Measurements from ENCODE around the gene SH2D6. TPM values are rescaled to one million over a fixed set of nuclear protein-coding genes. Genes with fewer than 3 reads are reported as not detected.
A peak's percentile ranks its signal among the peaks of the same experiment; 100 is the strongest.

The SH2D6 gene
- total RNA-seq, 1 donor from 2014 or later: 1.2 TPM

GRCh38 chr2:85420536-85421259, 2.2 kb downstream of the SH2D6 start:
- peak; percentile 99 for DNase-seq (ENCODE audit: low read depth, low spot score)
- peak overlapping the region; percentile 31 for H3K27ac Mint-ChIP-seq (ENCODE audit: unreplicated experiment)
- no peaks in the 10 kb centered on the region for H3K9me3 Mint-ChIP-seq
- peaks cover 24% of the 10 kb centered on the region for H3K4me1 Mint-ChIP-seq
- H3K4me3 Mint-ChIP-seq: peak overlapping the region; percentile 85
- H3K27me3 Mint-ChIP-seq (ENCODE audit: low read depth): no peaks in the 10 kb centered on the region
- H3K36me3 Mint-ChIP-seq (ENCODE audit: low read depth): no peaks in the 10 kb centered on the region
- TF ChIP-seq, protein P1, sequence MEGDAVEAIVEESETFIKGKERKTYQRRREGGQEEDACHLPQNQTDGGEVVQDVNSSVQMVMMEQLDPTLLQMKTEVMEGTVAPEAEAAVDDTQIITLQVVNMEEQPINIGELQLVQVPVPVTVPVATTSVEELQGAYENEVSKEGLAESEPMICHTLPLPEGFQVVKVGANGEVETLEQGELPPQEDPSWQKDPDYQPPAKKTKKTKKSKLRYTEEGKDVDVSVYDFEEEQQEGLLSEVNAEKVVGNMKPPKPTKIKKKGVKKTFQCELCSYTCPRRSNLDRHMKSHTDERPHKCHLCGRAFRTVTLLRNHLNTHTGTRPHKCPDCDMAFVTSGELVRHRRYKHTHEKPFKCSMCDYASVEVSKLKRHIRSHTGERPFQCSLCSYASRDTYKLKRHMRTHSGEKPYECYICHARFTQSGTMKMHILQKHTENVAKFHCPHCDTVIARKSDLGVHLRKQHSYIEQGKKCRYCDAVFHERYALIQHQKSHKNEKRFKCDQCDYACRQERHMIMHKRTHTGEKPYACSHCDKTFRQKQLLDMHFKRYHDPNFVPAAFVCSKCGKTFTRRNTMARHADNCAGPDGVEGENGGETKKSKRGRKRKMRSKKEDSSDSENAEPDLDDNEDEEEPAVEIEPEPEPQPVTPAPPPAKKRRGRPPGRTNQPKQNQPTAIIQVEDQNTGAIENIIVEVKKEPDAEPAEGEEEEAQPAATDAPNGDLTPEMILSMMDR (conservative IDR thresholded peaks at IDR 0.05): peak; percentile 100

- Mint-ChIP-seq H3K4me1 (peaks cover 24% of the 10 kb centered on the region), H3K9me3 (no peaks in the 10 kb centered on the region), H3K27me3 (ENCODE audit: low read depth) (no peaks in the 10 kb centered on the region), H3K36me3 (ENCODE audit: low read depth) (no peaks in the 10 kb centered on the region), H3K4me3 (peak overlapping the region; percentile 85), H3K27ac (ENCODE audit: unreplicated experiment) (peak overlapping the region; percentile 8)
- no peak for DNase-seq (ENCODE audit: low read depth, low spot score)
- TF ChIP-seq, protein P1 (conservative IDR thresholded peaks at IDR 0.05): no peak
Observed at GRCh38 chr2:85421260-85422071, 3.0 kb downstream of the SH2D6 start.

DNA sequence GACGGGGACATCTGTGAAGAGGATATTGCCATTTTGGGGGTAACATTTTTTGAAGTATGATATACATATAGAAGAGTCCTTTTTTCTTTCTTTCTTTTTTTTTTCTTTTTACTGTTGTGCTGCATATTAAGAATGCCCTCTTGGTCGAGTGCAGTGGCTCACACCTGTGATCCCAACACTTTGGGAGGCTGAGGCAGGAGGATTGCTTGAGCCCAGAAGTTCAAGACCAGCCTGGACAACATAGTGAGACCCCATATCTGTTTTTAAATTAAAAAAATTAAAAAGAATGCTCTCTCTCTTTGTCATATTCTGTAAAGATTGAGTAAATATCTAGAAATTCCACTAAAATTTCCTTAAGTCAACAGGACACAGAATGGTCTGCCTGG, 3.6 kb downstream of the SH2D6 start:
- TF ChIP-seq, protein P1 (conservative IDR thresholded peaks at IDR 0.05): no peak
- Mint-ChIP-seq H3K27ac (ENCODE audit: unreplicated experiment) (no peak overlapping the region), H3K9me3 (no peaks in the 10 kb centered on the region), H3K4me1 (peaks cover 24% of the 10 kb centered on the region), H3K36me3 (ENCODE audit: low read depth) (no peaks in the 10 kb centered on the region), H3K4me3 (peak overlapping the region; percentile 35), H3K27me3 (ENCODE audit: low read depth) (no peaks in the 10 kb centered on the region)
- DNase-seq (ENCODE audit: low read depth, low spot score): no peak

DNA sequence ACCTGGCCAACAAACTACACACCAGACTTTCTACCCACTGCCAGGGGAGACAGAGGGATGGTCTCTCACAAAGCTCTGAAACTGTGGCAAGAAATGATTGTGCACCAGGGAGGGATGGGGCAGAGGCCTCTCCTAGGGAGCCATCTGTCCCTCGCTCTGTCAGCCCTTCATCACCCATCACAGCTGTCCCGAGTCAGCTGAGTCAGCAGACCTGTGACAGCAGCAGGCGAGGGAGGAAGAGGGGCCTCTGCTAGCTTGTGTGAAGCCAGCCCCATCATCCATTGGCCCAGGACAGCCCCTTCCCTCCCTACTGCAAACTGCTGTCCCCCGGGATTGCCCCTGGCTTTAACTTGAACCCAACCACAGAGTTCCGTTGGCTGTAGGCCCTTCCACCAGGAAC, 5.0 kb downstream of the SH2D6 start:
- Mint-ChIP-seq H3K4me3 (no peak overlapping the region), H3K27me3 (ENCODE audit: low read depth) (no peaks in the 10 kb centered on the region), H3K9me3 (no peaks in the 10 kb centered on the region), H3K36me3 (ENCODE audit: low read depth) (no peaks in the 10 kb centered on the region), H3K4me1 (peaks cover 24% of the 10 kb centered on the region), H3K27ac (ENCODE audit: unreplicated experiment) (no peak overlapping the region)
- no peak for DNase-seq (ENCODE audit: low read depth, low spot score)
- TF ChIP-seq, protein P1 (conservative IDR thresholded peaks at IDR 0.05): no peak

DNA sequence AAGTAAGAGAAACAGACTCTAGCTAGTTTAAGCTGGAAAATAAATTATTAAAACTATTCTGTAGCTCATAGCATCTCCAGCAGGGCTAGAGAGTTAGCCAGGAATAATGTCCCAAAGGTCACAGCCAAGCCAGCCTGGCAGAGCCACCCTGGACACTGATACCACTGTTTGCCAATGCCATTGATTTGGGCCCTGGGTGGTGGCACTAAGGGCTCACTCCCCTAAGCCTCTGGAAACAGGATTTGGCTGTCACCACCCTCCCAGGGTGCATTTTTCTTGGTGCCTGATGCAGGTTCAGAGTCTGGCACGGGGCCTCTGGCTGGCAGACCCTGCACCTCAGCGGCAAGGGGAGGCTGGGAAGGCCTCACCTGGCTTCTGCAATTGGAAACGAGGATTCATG, 7.1 kb downstream of the SH2D6 start:
- H3K4me1 Mint-ChIP-seq: peaks cover 16% of the 10 kb centered on the region
- H3K27me3 Mint-ChIP-seq (ENCODE audit: low read depth): no peaks in the 10 kb centered on the region
- TF ChIP-seq, protein P1 (conservative IDR thresholded peaks at IDR 0.05): no peak
- H3K9me3 Mint-ChIP-seq: no peaks in the 10 kb centered on the region
- no peak for DNase-seq (ENCODE audit: low read depth, low spot score)
- no peak overlapping the region for H3K4me3 Mint-ChIP-seq
- H3K36me3 Mint-ChIP-seq (ENCODE audit: low read depth): no peaks in the 10 kb centered on the region
- no peak overlapping the region for H3K27ac Mint-ChIP-seq (ENCODE audit: unreplicated experiment)
